GM23338 (cell line): ENCODE data around the gene NPDC1. TPM values are rescaled to one million over a fixed set of nuclear protein-coding genes. Genes with fewer than 3 reads are reported as not detected.

ENCODE experiments used
- ATAC-seq: fragments of 200-7000 bp; cut with Tn5 transposase; 3 replicates; pipeline ENCODE4 v1.9.1; 2020
- DNase-seq: peaks from one replicate; pipeline ENCODE4 v3.0.0-alpha.2; 2015; ENCODE audit warnings: low spot score
- H2AFZ ChIP-seq: fragments of 200-600 bp; sonication (generic); 2 replicates; pipeline ENCODE4 v1.8.0; 2016; ENCODE audit warnings: antibody characterized with exemption, mild to moderate bottlenecking, moderate library complexity
- H3F3A ChIP-seq: fragments of 200-600 bp; sonication (generic); replicated peaks from 2 replicates; pipeline ENCODE4 v1.8.0; 2017; ENCODE audit warnings: antibody characterized with exemption, mixed run types, low read depth
- H3K27ac ChIP-seq: fragments of 200-600 bp; sonication (generic); 2 replicates; pipeline ENCODE4 v1.6.1; 2016; ENCODE audit warnings: low read depth
- H3K27me3 ChIP-seq: fragments of 200-600 bp; sonication (generic); 2 replicates; pipeline ENCODE4 v1.8.0; 2016; ENCODE audit warnings: mild to moderate bottlenecking, mixed run types, moderate library complexity; ENCODE audit not compliant: insufficient read depth
- H3K36me3 ChIP-seq: fragments of 200-600 bp; sonication (generic); 2 replicates; pipeline ENCODE4 v1.8.0; 2016; ENCODE audit warnings: mild to moderate bottlenecking; ENCODE audit not compliant: insufficient read depth
- H3K4me1 ChIP-seq: fragments of 200-600 bp; sonication (generic); 2 replicates; pipeline ENCODE4 v1.8.0; 2016; ENCODE audit warnings: mild to moderate bottlenecking, moderate library complexity; ENCODE audit not compliant: insufficient read depth
- H3K4me2 ChIP-seq: fragments of 200-600 bp; sonication (generic); 2 replicates; pipeline ENCODE4 v1.7.1; 2017; ENCODE audit warnings: mixed run types
- H3K4me3 ChIP-seq: fragments of 200-600 bp; sonication (generic); 2 replicates; pipeline ENCODE4 v1.6.1; 2016; ENCODE audit warnings: mixed run types
- H3K79me2 ChIP-seq: fragments of 200-600 bp; sonication (generic); replicated peaks from 2 replicates; pipeline ENCODE4 v1.8.0; 2017; ENCODE audit warnings: mild to moderate bottlenecking; ENCODE audit not compliant: insufficient read depth
- H3K9me2 ChIP-seq: fragments of 200-600 bp; sonication (generic); 2 replicates; pipeline ENCODE4 v1.8.0; 2017; ENCODE audit not compliant: insufficient read depth
- H4K20me1 ChIP-seq: fragments of 200-600 bp; sonication (generic); replicated peaks from 2 replicates; pipeline ENCODE4 v1.8.0; 2017; ENCODE audit warnings: mild to moderate bottlenecking; ENCODE audit not compliant: insufficient read depth
- H3K27ac Mint-ChIP-seq: 2 replicates; pipeline ENCODE4 v1.8.0; 2020; ENCODE audit warnings: inconsistent platforms, mild to moderate bottlenecking, moderate library complexity, mixed read lengths
- H3K27me3 Mint-ChIP-seq: 3 replicates; pipeline ENCODE4 v1.8.0; 2022; ENCODE audit warnings: low read depth, mild to moderate bottlenecking, moderate library complexity, mixed read lengths, inconsistent platforms; ENCODE audit not compliant: insufficient read depth, poor library complexity
- H3K36me3 Mint-ChIP-seq: 3 replicates; pipeline ENCODE4 v1.8.0; 2021; ENCODE audit warnings: low read depth, mild to moderate bottlenecking, inconsistent platforms, moderate library complexity, mixed read lengths
- H3K4me1 Mint-ChIP-seq: 3 replicates; pipeline ENCODE4 v1.8.0; 2020; ENCODE audit warnings: mild to moderate bottlenecking, inconsistent platforms, mixed read lengths
- H3K4me3 Mint-ChIP-seq: 3 replicates; pipeline ENCODE4 v1.8.0; 2021; ENCODE audit warnings: moderate library complexity, mild to moderate bottlenecking, inconsistent platforms, mixed read lengths
- H3K9me3 Mint-ChIP-seq: 3 replicates; pipeline ENCODE4 v1.8.0; 2020; ENCODE audit warnings: moderate library complexity, mild to moderate bottlenecking, inconsistent platforms, mixed read lengths
- EZH2 ChIP-seq: fragments of 200-600 bp; sonication (generic); IDR thresholded peaks from one replicate; pipeline ENCODE4 v1.8.0; 2017; ENCODE audit warnings: antibody characterized with exemption, mild to moderate bottlenecking, low read depth; ENCODE audit not compliant: unreplicated experiment
- JUNB ChIP-seq: IDR thresholded peaks from one replicate; pipeline ENCODE4 v1.6.1; 2016; ENCODE audit warnings: antibody characterized with exemption; ENCODE audit not compliant: unreplicated experiment
- NANOG ChIP-seq: IDR thresholded peaks from 2 replicates; pipeline ENCODE4 v1.6.1; 2016; ENCODE audit warnings: antibody characterized with exemption, borderline replicate concordance
- POLR2AphosphoS5 ChIP-seq: IDR thresholded peaks from 2 replicates; pipeline ENCODE4 v1.6.1; 2016; ENCODE audit warnings: antibody characterized with exemption, low read depth
- STAT1 ChIP-seq: IDR thresholded peaks from one replicate; pipeline ENCODE4 v1.6.1; 2016; ENCODE audit warnings: antibody characterized with exemption; ENCODE audit not compliant: unreplicated experiment
- ZNF114 ChIP-seq: fragments of 250-450 bp; sonication (Bioruptor Pico); IDR thresholded peaks from 2 replicates; pipeline ENCODE4 v1.5.0; 2020; ENCODE audit warnings: mild to moderate bottlenecking, moderate library complexity
- polyA plus RNA-seq: library from polyadenylated mRNA; unstranded; fragments of >200 nt; fragmentation: Nextera tagmentation; extraction: Ambion mirVana; gene quantifications from 2 replicates; pipeline ENCODE4 v1.2.1, GENCODE V29; 2016
- total RNA-seq: library from RNA; depleted of rRNA; stranded (reverse); fragments of >200 nt; shearing (Covaris generic); gene quantifications from 2 replicates; pipeline ENCODE4 v1.2.3, GENCODE V29; 2014

The NPDC1 gene
- total and polyA plus RNA-seq, 2 experiments from 2014 or later = 34.3 to 35.5 TPM

GRCh38 chr9:137054932-137055384, 9.0 kb upstream of the NPDC1 start:
- no peak overlapping the region for H3K27ac Mint-ChIP-seq
- peaks cover 41% of the 10 kb centered on the region for H3K27me3 Mint-ChIP-seq
- peak overlapping the region; percentile 84; the same call in 1 of the 2 replicates for H3K4me2 ChIP-seq
- H3K9me2 ChIP-seq = no peaks in the 10 kb centered on the region
- no peaks in the 10 kb centered on the region for H3K79me2 ChIP-seq
- H3K27ac ChIP-seq = no peak overlapping the region
- no peaks in the 10 kb centered on the region for H3K36me3 ChIP-seq
- no peaks in the 10 kb centered on the region for H3K9me3 Mint-ChIP-seq
- no peak overlapping the region for H2AFZ ChIP-seq
- no peaks in the 10 kb centered on the region for H3K4me1 ChIP-seq
- DNase-seq (no peak), ATAC-seq (peak; percentile 4)
- peak overlapping the region; percentile 60; the same call in 1 of the 2 replicates for H3K4me3 ChIP-seq
- H4K20me1 ChIP-seq = no peaks in the 10 kb centered on the region
- peaks cover 2% of the 10 kb centered on the region; the same call in 1 of the 3 replicates for H3K4me1 Mint-ChIP-seq
- H3K4me3 Mint-ChIP-seq = no peak overlapping the region
- peaks cover 35% of the 10 kb centered on the region for H3K27me3 ChIP-seq
- no peaks in the 10 kb centered on the region for H3K36me3 Mint-ChIP-seq
- H3F3A ChIP-seq = 0 out of 2 replicates have a peak, but pooled peaks cover 2% of the 10 kb centered on the region
- TF ChIP-seq STAT1 (no peak), ZNF114 (no peak)

DNA sequence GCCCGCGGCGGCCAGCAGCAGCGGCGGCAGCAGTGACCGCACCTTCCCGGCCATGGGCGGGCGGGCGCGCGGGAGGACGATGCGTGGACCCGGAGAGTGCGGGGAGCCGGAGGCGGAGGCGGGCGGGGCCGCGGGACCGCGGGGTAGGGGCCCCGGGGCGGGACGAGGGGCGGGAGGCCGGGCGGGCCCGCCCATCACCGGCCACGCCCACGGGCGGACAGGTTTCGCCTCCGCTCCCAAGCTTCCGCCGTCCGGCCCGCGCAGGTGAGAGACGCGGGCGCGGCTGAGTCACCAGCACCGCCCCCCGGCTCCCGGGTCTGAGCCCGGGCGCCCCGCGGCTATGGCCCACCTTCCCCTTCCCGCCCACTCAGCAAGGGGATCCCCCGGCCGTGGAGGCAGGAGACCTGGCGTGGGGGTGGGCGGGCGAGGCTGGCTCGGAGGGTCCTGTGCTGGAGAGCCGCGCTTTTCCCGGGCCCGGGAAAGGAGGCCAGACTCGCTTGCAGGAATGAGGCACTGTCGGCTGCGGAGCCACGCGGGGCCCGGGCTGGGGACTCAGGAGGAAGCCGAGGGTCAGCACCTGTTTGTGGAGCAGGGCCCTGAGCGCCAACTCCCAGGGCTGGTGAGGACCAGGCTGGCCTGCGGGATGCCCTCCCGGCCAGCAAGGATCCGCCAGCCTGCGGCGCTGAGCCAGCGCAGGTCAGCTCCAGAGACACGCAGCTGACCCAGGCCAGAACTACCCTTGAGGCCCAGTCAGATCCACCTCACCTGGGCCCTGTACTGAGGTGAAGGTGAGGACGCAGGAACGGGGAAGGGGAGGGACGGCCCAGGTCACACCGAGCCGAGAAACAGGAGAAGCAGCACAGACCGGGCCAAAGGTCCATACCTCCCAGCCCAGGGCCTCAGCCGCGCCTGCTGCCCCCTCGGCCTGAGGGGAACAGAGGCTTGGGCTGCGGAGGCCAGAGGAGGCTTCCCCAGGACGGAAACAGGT, 8.3 kb upstream of the NPDC1 start, which contains the start of gene ENTPD2:
ENTPD2 (minus strand) TSS at position 118 of the 988 bp plus-strand sequence; CDS start at position 54, 64 bp downstream.
- Histone ChIP-seq H3K4me2 (peak within 1 kb of the TSS; percentile 84), H2AFZ (peak within 1 kb of the TSS; percentile 80), H3K27me3 (peaks cover 40% of the 10 kb centered on the region), H4K20me1 (no peaks in the 10 kb centered on the region), H3F3A (0 out of 2 replicates have a peak, but pooled peaks cover 2% of the 10 kb centered on the region), H3K79me2 (no peaks in the 10 kb centered on the region), H3K4me3 (peak within 1 kb of the TSS; percentile 60), H3K27ac (no peak within 1 kb of the TSS), H3K4me1 (no peaks in the 10 kb centered on the region), H3K9me2 (no peaks in the 10 kb centered on the region), H3K36me3 (no peaks in the 10 kb centered on the region)
- peak; percentile 46 for ATAC-seq
- H3K9me3 Mint-ChIP-seq = no peaks in the 10 kb centered on the region
- H3K4me3 Mint-ChIP-seq = peak within 1 kb of the TSS; percentile 57
- H3K27ac Mint-ChIP-seq = no peak within 1 kb of the TSS
- H3K27me3 Mint-ChIP-seq = peaks cover 47% of the 10 kb centered on the region
- no peaks in the 10 kb centered on the region for H3K36me3 Mint-ChIP-seq
- TF ChIP-seq ZNF114 (no peak), JUNB (no peak), POLR2AphosphoS5 (peak; percentile 31), STAT1 (no peak), EZH2 (peak; percentile 23), NANOG (no peak)
- DNase-seq = peak; percentile 70
- peaks cover 4% of the 10 kb centered on the region; the same call in 1 of the 3 replicates for H3K4me1 Mint-ChIP-seq
